ENCODE measurements around the gene DNAI2. TPM values are rescaled to one million over a fixed set of nuclear protein-coding genes. Genes with fewer than 3 reads are reported as not detected.
"Not testable (repeated sequence)": the region's sequence is repeated elsewhere in the genome, so short reads cannot be mapped to it uniquely, and the experiment has no call there.

Gene DNAI2
- total RNA-seq, 1 donor from 2014 or later = not detected

DNA sequence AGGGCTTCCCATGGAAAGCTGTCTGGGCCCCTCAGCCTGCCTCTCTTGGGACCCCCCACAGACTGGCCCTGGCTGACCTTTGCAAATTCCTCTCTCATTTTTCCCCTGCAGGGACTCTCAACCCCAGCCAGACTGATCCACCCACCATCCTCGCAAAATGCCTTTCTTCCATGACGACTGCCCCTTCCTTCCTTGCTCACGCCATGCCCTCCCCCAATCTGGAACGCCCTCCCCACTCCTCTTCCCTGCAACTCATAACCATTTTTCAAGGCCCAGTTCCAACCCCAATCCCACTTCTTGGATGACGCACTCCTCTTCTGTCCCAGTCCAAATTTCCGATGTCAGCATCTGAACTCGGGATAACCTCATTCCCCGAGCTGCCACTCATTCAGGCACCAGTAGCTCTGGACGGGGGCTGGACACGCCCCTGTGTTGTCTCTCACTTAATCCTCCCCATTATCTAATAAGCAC, 1.3 kb upstream of the DNAI2 start:
- DNase-seq (no peak), ATAC-seq (ENCODE audit: low read depth) (no peak)
- no peak overlapping the region for H3K4me3 Mint-ChIP-seq
- no peaks in the 10 kb centered on the region for H3K9me3 Mint-ChIP-seq
- intact Hi-C loops (cut with micrococcal nuclease) = no loop called here
- POLR2A ChIA-PET = no interaction called here
- peaks cover 38% of the 10 kb centered on the region for H3K27me3 Mint-ChIP-seq
- H3K36me3 Mint-ChIP-seq (ENCODE audit: low read depth) = no peaks in the 10 kb centered on the region
- TF ChIP-seq, protein P1, sequence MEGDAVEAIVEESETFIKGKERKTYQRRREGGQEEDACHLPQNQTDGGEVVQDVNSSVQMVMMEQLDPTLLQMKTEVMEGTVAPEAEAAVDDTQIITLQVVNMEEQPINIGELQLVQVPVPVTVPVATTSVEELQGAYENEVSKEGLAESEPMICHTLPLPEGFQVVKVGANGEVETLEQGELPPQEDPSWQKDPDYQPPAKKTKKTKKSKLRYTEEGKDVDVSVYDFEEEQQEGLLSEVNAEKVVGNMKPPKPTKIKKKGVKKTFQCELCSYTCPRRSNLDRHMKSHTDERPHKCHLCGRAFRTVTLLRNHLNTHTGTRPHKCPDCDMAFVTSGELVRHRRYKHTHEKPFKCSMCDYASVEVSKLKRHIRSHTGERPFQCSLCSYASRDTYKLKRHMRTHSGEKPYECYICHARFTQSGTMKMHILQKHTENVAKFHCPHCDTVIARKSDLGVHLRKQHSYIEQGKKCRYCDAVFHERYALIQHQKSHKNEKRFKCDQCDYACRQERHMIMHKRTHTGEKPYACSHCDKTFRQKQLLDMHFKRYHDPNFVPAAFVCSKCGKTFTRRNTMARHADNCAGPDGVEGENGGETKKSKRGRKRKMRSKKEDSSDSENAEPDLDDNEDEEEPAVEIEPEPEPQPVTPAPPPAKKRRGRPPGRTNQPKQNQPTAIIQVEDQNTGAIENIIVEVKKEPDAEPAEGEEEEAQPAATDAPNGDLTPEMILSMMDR (IDR thresholded peaks at IDR 0.05) = no peak
- CTCF ChIA-PET = no interaction called here
- H3K4me1 Mint-ChIP-seq = peaks cover 14% of the 10 kb centered on the region
- H3K27ac Mint-ChIP-seq = no peak overlapping the region

DNA sequence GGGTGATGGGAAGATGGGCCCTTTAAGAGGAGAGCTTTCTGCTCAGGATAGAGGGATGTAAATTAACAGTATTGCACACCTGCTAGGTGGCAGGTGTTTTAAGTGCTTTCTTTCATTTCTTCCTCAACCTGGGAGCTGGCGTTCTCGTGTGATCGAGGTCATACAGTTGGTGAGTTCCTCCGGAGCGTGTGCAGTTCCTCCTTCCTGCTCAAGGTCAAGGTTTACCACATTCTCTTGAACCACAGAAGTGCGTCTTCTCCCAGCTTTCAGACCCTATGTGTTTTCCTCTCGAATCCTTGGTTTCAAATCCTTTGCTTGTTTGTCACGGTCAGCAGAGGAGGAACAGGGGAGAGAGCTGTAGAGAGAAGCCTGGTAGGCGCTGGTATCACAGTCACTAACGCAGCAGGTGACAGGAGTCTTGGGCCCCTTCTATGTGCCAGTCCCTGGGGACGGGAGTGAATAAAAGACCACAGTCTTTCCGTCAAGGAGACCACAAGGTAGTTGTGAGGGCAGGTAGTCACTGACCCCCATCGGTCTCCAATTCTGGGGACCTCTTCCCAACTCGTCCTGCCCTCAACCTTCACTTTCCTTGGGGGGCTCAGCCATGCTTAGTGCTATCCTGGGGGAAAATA, 791 bp downstream of the DNAI2 start:
- ChIA-PET CTCF (no interaction called here), POLR2A (no interaction called here)
- TF ChIP-seq, protein P1 (IDR thresholded peaks at IDR 0.05) = no peak
- Mint-ChIP-seq H3K4me3 (no peak overlapping the region), H3K4me1 (peaks cover 16% of the 10 kb centered on the region), H3K9me3 (no peaks in the 10 kb centered on the region), H3K27me3 (peaks cover 32% of the 10 kb centered on the region), H3K36me3 (ENCODE audit: low read depth) (no peaks in the 10 kb centered on the region), H3K27ac (no peak overlapping the region)
- intact Hi-C loops (cut with micrococcal nuclease) = no loop called here
- DNase-seq = no peak
- no peak for ATAC-seq (ENCODE audit: low read depth)

DNA sequence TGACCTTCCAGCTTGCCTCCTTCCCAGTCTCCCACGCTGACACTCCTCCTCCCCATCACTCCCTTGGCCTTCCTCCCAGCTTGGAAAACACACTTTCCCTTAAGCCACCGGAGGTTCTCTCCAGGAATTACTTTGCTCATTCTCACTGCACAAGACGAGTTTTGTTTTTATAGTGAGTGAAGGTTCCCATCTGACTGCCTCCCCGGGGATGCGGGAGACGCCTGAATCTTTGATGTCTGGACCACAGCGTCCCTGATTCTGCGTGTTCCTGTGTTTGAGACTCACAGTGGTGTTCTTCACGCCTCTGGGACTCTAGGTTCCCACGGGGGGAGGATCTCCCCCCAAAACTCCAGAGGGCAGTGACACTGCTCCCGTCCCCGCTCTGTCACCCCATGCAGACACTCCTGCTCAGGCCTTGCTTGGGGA, 2.0 kb downstream of the DNAI2 start:
- Mint-ChIP-seq H3K4me3 (no peak overlapping the region), H3K27me3 (peaks cover 27% of the 10 kb centered on the region), H3K9me3 (no peaks in the 10 kb centered on the region), H3K4me1 (peaks cover 19% of the 10 kb centered on the region), H3K27ac (no peak overlapping the region), H3K36me3 (ENCODE audit: low read depth) (no peaks in the 10 kb centered on the region)
- TF ChIP-seq, protein P1 (IDR thresholded peaks at IDR 0.05) = no peak
- intact Hi-C loops (cut with micrococcal nuclease) = no loop called here
- DNase-seq (no peak), ATAC-seq (ENCODE audit: low read depth) (no peak)
- ChIA-PET CTCF (no interaction called here), POLR2A (no interaction called here)

DNA sequence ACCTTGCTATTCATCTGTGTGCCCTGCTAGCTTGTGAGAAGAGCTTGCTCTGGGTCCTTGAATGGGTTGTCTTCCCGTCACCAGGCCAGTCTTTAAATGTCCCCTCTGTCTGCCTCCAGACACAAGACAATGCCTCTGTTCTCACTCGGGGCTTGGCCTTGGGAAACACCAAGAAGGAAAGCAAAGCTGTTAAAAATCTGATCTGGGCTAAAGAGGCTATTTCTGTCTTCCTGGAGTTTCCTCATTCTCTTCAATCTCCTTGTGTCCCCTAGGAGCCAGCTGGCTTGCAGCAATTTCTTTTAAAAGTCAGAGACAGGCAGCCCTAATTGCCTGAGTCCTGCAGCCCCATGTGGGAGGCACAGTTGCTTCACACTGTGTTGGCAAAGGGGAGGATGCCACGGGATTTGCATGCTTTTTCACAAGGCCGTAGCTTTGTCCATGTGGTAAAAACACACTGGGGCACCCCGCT, 2.5 kb downstream of the DNAI2 start:
- POLR2A ChIA-PET = no interaction called here
- TF ChIP-seq, protein P1 (IDR thresholded peaks at IDR 0.05) = no peak
- H3K4me3 Mint-ChIP-seq = no peak overlapping the region
- H3K9me3 Mint-ChIP-seq = no peaks in the 10 kb centered on the region
- no peak for ATAC-seq (ENCODE audit: low read depth)
- DNase-seq = no peak
- peaks cover 19% of the 10 kb centered on the region for H3K4me1 Mint-ChIP-seq
- intact Hi-C loops (cut with micrococcal nuclease) = no loop called here
- no peak overlapping the region for H3K27ac Mint-ChIP-seq
- no peaks in the 10 kb centered on the region for H3K36me3 Mint-ChIP-seq (ENCODE audit: low read depth)
- H3K27me3 Mint-ChIP-seq = peaks cover 25% of the 10 kb centered on the region
- CTCF ChIA-PET = interaction anchor here (0.6 kb wide), 1 partner anchor 223 kb away, joined by 3 read pairs; no protein-coding TSS in a partner anchor

DNA sequence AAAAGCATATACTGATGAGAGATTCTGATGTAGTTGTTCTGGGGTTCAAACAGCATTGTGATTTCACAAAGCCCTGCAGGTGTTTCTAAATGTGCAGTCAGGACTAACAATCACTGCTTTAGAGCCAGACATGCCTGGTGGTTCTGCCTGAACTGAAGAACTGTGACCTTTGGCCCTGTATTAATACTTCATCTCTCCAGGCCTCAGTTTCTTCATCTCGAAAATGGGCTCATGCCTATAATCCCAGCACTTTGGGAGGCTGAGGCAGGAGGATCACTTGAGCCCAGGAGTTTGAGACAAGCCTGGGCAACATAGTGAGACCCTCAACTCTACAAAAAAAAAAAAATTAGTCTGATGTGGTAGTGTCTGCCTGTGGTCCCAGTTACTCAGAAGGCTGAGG, 3.9 kb downstream of the DNAI2 start:
- ChIA-PET POLR2A (no interaction called here), CTCF (no interaction called here)
- ATAC-seq (ENCODE audit: low read depth) (no peak), DNase-seq (no peak)
- intact Hi-C loops (cut with micrococcal nuclease) = no loop called here
- Mint-ChIP-seq H3K36me3 (ENCODE audit: low read depth) (no peaks in the 10 kb centered on the region), H3K27me3 (peaks cover 23% of the 10 kb centered on the region), H3K4me3 (no peak overlapping the region), H3K4me1 (peaks cover 21% of the 10 kb centered on the region), H3K27ac (no peak overlapping the region), H3K9me3 (no peaks in the 10 kb centered on the region)
- TF ChIP-seq, protein P1 (IDR thresholded peaks at IDR 0.05) = no peak

DNA sequence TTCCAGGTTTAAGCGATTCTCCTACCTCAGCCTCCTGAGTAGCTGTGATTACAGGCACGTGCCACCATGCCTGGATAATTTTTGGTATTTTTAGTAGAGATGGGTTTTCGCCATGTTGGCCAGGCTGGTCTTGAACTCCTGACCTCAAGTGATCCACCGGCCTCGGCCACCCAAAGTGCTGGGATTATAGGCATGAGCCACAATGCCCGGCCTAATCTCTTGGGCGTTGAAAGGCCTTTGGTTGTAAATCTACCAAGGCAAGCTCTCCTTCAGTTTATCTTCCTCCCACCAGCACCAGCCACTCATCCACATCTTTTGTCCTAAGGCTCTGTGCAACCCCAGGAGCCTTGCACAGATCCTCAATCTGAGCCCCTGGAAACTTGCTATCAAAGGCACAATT, 5.6 kb downstream of the DNAI2 start:
- POLR2A ChIA-PET; H3K9me3 Mint-ChIP-seq; H3K27ac Mint-ChIP-seq; H3K4me3 Mint-ChIP-seq; DNase-seq; H3K36me3 Mint-ChIP-seq (ENCODE audit: low read depth); ATAC-seq (ENCODE audit: low read depth); intact Hi-C loops (cut with micrococcal nuclease): not testable (repeated sequence)
- CTCF ChIA-PET = interaction anchor here (0.5 kb wide), 1 partner anchor 340 kb away, joined by 3 read pairs; no protein-coding TSS in a partner anchor
- peaks cover 11% of the 10 kb centered on the region for H3K4me1 Mint-ChIP-seq
- peaks cover 12% of the 10 kb centered on the region for H3K27me3 Mint-ChIP-seq
